ENCODE results near the gene ASXL3.

ASXL3 gene

DNA sequence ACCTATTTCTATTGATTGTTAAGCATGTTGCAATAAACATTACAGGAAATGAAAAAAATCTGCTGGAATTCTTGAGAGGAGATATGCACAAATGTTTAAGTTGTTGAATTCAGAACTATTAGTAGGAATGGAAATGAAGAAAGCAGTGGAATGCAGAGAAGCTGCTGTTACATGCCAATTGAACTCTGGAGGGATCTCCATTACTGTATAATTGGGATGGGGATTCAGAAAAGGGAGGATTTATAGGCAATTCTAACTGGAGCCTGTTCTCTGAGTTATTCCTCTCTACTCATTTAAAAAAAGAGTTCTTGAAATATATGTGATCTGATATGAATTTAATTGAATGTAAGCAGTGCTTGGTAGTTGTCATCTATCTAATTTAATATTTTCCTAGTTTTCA is 2.6 kb upstream of the ASXL3 start:
- Mint-ChIP-seq H3K36me3 (peaks cover 2% of the 10 kb centered on the region), H3K27ac (no peak overlapping the region), H3K4me3 (no peak overlapping the region), H3K4me1 (peaks cover 6% of the 10 kb centered on the region), H3K27me3 (no peaks in the 10 kb centered on the region), H3K9me3 (no peaks in the 10 kb centered on the region)
- CTCF ChIA-PET: no interaction called here
- no peak for DNase-seq

DNA sequence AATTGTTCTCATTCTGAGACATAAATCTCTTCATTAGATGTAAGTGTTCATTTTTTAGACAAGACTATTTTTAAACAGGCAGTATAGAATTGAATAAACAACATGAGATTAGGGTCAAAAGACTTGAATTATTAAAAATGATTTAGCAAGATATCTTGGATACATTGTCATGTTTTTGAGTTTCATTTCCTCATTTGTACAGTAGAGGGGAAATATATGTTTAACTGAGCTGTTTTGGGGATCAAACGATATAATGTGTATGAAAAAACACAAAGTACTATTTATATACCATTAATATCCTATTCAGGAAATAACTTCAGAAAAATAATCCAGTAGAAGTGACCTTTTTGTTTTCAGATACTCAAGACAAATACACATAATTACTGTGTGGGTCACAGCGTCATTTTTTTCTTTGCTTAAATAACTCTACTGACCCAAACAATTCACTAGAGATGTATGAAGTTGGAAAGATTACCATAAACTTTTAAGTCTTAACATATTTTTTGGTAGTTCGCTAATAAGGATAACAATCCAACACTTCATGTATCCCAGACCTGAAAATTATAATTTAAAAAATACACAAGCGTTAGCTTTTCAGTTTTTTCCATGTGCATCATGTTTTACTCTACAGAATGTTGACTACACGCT is 896 bp upstream of the ASXL3 start:
- Mint-ChIP-seq H3K27me3 (no peaks in the 10 kb centered on the region), H3K4me1 (peaks cover 6% of the 10 kb centered on the region), H3K36me3 (peaks cover 2% of the 10 kb centered on the region), H3K4me3 (peak overlapping the region; percentile 60), H3K27ac (no peak overlapping the region), H3K9me3 (no peaks in the 10 kb centered on the region)
- no peak for DNase-seq
- CTCF ChIA-PET: no interaction called here

DNA sequence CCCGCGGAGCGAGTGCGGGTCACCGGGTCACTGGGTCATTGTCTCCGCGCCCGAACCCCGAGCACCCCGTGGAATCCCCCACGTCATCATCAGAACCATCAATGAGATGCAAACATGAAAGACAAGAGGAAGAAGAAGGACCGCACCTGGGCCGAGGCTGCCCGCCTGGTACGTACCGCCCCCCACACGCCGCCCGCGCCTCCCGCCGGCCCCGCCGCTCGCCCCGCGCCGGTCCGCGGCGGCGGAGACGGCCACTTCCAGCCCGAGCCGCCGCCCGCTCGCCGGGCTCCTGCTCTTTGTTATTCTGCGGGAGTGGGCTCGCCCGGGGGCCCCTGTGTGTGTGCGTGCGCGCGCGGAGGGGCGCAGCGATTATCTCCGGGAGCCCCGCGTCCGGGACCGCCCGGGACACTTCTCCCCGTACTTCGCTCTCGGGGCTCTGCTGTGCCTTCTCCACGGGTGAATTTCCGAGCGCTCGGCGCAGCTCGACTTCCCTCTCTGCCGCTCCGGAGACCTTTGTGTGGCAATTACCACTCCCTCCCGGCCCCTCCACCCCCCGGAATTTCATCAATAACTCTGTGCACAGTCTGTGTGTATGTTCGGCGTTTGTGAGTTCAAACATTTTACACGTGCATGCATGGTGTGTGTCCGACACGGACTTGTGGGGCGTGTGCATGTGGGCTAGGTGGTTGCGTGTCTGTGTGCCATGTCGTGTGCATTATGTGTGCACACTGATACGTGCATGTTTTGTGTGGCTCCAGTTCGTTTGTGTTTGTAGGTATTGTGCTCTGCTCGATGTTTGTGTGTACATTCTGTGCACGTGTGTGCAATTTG is 714 bp downstream of the ASXL3 start:
- Mint-ChIP-seq H3K27me3 (no peaks in the 10 kb centered on the region), H3K4me3 (no peak overlapping the region), H3K4me1 (peaks cover 6% of the 10 kb centered on the region), H3K9me3 (no peaks in the 10 kb centered on the region), H3K27ac (no peak overlapping the region), H3K36me3 (peaks cover 2% of the 10 kb centered on the region)
- DNase-seq: no peak
- CTCF ChIA-PET: no interaction called here

DNA sequence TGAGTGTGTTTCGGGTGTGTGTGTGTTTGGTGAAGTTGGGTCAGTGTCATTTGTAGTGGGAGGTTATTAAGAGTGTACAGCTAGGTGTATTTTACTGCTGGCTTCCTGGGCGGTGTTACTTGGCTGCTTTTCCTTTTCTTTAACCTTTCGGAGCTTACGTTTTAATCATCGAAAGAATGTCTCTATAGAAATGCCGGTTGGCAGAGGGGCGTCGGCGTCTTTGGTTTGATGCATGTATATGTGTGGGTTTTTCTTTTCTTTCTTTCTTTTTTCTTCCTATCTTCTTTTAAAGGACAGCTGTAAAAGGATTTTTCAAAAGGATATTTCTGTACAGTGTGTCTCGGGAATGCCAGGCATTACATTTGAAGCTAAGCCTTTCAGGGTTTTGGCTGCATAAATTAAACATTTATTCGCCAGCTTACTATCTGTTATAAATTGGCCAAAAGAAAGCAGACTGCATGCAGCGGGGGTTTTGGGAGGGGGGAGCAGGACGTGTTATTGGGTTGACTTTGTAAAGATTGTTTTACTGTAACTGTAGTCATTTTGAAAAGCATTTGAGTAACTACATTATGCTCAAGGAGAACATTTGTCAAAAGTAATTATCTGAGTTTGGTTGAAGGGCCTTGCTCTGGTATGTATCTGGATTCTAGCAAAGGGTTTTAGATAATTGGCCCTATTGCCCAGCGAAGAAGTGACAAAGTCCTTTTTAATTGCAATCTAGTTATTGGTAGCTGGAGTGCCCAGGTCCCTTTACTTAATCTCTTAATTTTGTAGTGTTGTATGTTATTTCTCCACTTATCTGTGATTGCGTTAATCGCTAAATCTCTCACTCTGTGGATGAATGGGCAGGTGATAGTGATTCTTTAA is 1.6 kb downstream of the ASXL3 start:
- Mint-ChIP-seq H3K36me3 (peaks cover 2% of the 10 kb centered on the region), H3K9me3 (no peaks in the 10 kb centered on the region), H3K4me1 (peaks cover 6% of the 10 kb centered on the region), H3K4me3 (no peak overlapping the region), H3K27me3 (no peaks in the 10 kb centered on the region), H3K27ac (no peak overlapping the region)
- no peak for DNase-seq
- CTCF ChIA-PET: no interaction called here

DNA sequence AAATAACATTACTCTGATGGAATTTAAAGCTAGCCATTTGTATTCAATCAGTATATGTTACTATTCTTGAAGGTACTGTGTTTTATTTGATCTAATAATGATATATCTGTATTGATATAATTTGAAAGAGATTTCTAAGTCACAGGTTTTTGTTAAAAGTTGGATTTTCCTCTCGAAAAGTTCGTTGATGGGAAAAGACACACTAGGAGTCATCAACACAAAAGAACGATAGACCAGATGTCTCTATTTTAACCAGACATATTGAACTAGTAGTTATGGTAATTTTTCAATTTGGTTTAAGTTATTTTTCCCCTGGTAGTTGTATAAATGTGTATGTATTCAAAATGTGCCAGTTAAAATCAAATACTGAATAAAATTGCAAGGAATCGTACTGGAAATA is 2.5 kb downstream of the ASXL3 start:
- Mint-ChIP-seq H3K27me3 (no peaks in the 10 kb centered on the region), H3K9me3 (no peaks in the 10 kb centered on the region), H3K4me3 (no peak overlapping the region), H3K4me1 (peaks cover 6% of the 10 kb centered on the region), H3K27ac (no peak overlapping the region), H3K36me3 (peaks cover 2% of the 10 kb centered on the region)
- DNase-seq: no peak
- CTCF ChIA-PET: no interaction called here

DNA sequence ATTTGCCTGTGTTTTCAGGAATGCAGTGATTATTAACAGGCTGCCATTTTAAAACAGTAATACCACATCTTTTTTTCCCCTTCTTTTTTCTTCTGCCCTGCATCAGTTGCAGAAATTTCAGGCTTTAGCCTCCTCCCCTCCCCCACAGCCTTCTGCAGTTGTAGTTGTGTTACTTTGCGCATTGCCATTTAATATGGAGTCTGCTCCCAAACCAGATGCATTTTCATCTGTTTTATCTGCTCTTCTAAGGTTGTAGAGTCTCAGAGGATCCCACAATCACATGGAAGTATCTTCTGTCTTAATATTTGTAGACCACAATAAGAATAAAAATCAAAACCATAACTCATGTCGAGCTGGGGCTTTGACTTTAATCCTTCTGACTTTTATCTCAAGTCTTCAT is 3.8 kb downstream of the ASXL3 start:
- peaks cover 2% of the 10 kb centered on the region for H3K36me3 Mint-ChIP-seq

DNA sequence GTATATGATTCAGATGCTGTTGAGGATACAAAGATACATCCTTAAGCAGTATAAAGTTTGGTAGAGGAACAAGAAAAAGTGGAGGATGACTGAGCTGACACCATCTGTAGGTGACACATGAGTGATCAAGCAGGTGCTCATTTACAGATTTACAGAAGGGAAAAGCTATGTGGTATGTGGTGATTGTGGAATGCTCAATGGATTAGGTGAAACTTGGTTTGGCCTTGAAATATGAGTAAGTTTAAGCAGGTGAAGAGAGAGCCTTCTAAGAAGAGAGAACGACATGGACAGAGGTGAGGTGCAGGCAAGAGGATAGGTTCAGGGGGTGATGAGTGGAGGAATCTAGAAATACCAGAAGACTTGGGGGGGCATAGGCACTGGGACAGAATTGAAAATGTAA is 5.9 kb downstream of the ASXL3 start:
- CTCF ChIA-PET: no interaction called here
- no peaks in the 10 kb centered on the region for H3K9me3 Mint-ChIP-seq

More for the DNA sequence above, 3.8 kb downstream of the ASXL3 start:
- DNase-seq: no peak
- Mint-ChIP-seq H3K27ac (no peak overlapping the region), H3K4me3 (no peak overlapping the region), H3K27me3 (no peaks in the 10 kb centered on the region), H3K4me1 (peaks cover 6% of the 10 kb centered on the region), H3K9me3 (no peaks in the 10 kb centered on the region)
- CTCF ChIA-PET: no interaction called here

DNA sequence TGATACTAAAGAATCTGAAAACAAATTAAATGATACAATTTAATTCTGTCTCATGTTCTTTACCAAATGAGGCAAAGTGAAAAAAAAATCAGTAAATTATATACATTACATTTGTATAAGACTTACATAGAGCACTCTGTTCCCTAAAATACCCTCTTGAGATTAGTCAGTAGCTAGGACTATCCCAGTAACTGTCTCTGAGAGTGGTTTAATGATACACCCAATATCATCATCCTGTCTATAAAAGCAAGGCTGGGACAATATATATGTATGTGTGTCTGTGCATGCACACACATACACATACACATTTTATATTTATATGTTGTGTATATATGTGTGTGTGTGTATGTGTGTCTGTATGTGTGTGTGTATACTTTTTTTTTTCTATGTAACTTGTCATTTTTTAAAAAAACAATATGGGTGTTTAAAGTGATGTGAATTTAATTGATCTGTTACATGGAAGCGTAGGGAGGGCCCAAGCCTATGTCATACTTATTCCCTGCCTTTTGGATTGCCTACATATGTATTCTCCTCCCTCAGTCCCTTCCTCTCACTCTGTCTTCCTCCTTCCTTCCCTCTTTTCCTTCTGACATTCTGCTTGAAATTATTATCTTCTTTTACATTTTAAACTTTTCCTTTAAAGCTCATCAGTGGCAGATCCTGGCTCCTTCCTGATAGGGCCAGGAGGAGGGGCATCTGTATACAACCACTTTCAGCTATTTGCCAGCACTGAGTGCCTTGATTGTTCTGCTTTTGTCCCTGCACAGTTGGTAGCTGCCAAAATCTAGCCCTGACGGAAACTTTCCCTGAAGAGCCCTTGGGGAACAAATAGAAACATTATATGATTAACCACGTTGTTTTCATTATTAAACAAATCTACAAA is 6.8 kb downstream of the ASXL3 start:
- DNase-seq: no peak
- CTCF ChIA-PET: no interaction called here
- Mint-ChIP-seq H3K27me3 (no peaks in the 10 kb centered on the region), H3K4me3 (no peak overlapping the region), H3K36me3 (no peaks in the 10 kb centered on the region), H3K27ac (no peak overlapping the region), H3K4me1 (no peaks in the 10 kb centered on the region), H3K9me3 (no peaks in the 10 kb centered on the region)

More for the DNA sequence above, 5.9 kb downstream of the ASXL3 start:
- H3K4me3 Mint-ChIP-seq: no peak overlapping the region
- no peaks in the 10 kb centered on the region for H3K4me1 Mint-ChIP-seq
- H3K27ac Mint-ChIP-seq: no peak overlapping the region
- no peaks in the 10 kb centered on the region for H3K27me3 Mint-ChIP-seq
- no peak for DNase-seq
- H3K36me3 Mint-ChIP-seq: no peaks in the 10 kb centered on the region

DNA sequence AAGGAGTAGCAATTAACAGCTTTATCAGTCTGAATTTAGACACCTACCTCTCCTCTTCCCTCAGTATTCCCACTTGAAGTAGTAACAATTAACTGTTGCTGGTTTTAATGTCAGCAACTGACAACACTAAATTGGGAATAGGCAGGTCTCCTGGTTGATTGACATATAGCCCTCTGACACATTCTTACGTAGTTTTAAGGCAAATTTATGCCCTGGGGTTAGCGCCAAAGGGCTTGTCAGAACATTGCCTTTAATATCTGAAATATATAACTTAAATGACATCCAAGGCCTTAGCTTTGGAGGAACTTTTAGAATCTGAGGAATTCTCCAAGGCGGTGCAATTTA is 7.4 kb downstream of the ASXL3 start:
- H3K4me1 Mint-ChIP-seq: no peaks in the 10 kb centered on the region
- peaks cover 2% of the 10 kb centered on the region for H3K9me3 Mint-ChIP-seq
- CTCF ChIA-PET: no interaction called here
- H3K4me3 Mint-ChIP-seq: no peak overlapping the region
- H3K27me3 Mint-ChIP-seq: no peaks in the 10 kb centered on the region
- no peaks in the 10 kb centered on the region for H3K36me3 Mint-ChIP-seq
- DNase-seq: no peak
- H3K27ac Mint-ChIP-seq: no peak overlapping the region

DNA sequence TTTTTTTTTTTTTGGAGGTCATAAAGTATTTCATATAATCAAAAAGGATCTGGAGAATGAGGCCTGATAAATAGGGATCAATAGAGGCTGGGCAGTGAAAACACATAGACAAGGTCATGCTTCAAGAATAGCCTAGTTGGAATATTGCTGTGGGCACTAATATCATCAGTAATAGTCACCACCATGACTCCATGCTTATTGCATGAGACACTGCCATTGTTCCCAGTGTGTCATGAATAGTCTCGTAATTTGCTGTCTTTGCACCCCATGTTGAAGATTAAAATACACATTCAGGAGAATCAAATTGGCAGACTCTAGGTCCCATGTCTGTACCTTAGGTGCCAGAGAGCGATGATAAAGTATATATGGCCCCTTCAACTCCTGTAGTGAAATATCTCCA is 10.3 kb downstream of the ASXL3 start:
- no peaks in the 10 kb centered on the region for H3K4me1 Mint-ChIP-seq
- CTCF ChIA-PET: no interaction called here
- H3K36me3 Mint-ChIP-seq: no peaks in the 10 kb centered on the region
- peaks cover 2% of the 10 kb centered on the region for H3K9me3 Mint-ChIP-seq
- no peak overlapping the region for H3K4me3 Mint-ChIP-seq
- no peak for DNase-seq
- H3K27me3 Mint-ChIP-seq: no peaks in the 10 kb centered on the region
- no peak overlapping the region for H3K27ac Mint-ChIP-seq

DNA sequence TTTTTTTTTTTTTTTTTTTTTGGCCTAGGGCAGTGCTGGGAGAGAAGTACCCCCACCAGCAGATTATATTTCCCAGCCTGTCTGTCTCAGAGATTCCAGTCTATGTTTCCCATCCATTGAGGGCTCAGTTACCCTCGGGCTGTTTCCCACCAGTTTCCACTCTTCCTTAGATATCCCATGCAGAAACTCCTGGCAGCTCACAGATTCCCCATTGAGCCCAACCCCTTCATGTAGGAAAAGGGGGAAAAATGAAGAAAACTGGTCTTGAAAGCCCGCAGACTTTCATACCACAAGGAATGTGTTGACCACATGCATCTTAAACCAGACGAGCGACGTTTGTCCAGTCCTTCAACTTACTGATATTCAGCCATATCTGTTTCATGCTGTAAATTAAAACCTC is 15.2 kb downstream of the ASXL3 start:
- Mint-ChIP-seq H3K27ac (no peak overlapping the region), H3K4me3 (no peak overlapping the region), H3K36me3 (no peaks in the 10 kb centered on the region), H3K27me3 (no peaks in the 10 kb centered on the region), H3K9me3 (peaks cover 2% of the 10 kb centered on the region), H3K4me1 (no peaks in the 10 kb centered on the region)
- no peak for DNase-seq
- CTCF ChIA-PET: no interaction called here

DNA sequence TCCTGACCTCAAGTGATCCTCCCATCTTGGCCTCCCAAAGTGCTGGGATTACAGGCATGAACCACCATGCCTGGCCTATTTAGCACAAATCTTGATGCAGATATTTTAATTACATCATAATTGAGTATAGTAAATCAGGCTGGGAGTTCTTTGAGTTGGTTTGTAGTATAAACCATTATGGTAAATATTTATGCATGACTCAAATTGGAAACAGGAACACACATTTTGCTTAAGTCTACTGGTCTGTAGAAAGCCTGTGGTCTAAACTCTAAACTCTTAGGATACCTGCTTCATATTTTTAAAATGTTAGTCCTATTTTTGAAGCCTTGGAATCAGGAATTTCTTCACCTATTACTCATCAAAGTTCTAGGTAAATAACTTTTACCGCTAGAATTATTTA is 16.8 kb downstream of the ASXL3 start:
- H3K27me3 Mint-ChIP-seq: no peaks in the 10 kb centered on the region
- peaks cover 2% of the 10 kb centered on the region for H3K9me3 Mint-ChIP-seq
- H3K27ac Mint-ChIP-seq: no peak overlapping the region
- CTCF ChIA-PET: no interaction called here
- H3K36me3 Mint-ChIP-seq: no peaks in the 10 kb centered on the region
- H3K4me1 Mint-ChIP-seq: no peaks in the 10 kb centered on the region
- no peak overlapping the region for H3K4me3 Mint-ChIP-seq
- DNase-seq: no peak

DNA sequence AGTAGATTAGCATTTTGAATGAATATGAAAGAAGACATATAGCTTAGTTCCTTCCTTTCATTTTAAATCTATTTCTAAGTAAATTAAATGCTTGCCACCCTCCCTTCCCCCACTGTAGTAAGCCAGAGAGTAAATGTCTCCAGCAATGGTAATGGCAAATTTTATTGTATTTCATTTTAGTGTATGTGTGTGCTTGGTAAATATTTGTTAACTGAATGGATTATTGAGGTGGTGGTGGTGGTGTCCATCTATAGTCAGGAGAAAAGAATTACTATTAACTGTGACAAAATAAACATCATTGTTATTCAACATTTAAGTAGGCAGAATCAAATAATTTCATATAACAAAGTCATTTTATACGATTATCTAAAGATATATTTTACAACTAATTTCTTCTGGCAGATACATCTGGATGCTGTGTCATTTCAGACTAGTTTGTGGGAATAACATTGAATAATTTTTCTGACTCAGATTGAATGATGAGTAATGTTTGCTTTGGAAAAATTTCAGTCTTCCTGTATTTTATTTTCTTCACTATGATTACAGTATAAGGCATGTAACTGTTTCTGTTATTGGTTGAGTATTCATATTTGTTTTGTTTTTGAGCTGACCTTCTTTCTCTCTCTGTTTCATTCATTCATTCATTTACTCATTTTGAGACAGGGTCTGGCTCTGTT is 18.3 kb downstream of the ASXL3 start:
- Mint-ChIP-seq H3K36me3 (no peaks in the 10 kb centered on the region), H3K9me3 (no peaks in the 10 kb centered on the region), H3K4me3 (no peak overlapping the region), H3K27ac (no peak overlapping the region), H3K27me3 (no peaks in the 10 kb centered on the region), H3K4me1 (no peaks in the 10 kb centered on the region)
- no peak for DNase-seq
- CTCF ChIA-PET: no interaction called here

DNA sequence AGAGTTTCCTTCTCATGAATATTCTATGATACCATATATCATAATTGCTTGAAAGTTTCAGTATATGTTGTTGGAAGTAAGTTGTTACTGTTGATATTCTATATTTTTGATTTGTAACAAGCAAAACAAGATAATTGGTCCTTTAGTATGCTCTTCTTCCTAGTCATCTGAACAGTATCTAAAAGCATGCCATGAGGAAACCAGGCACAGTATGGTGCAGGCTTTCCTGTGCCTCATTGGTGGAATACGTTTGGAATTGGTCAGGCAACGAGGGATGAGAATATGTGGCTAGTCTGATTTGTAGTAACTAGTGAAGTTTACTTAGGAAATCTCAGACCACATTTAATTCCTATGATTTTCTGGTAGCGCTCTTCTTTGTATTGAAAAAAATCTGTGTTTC is 22.8 kb downstream of the ASXL3 start:
- H3K4me3 Mint-ChIP-seq: no peak overlapping the region
- H3K36me3 Mint-ChIP-seq: no peaks in the 10 kb centered on the region
- no peak overlapping the region for H3K27ac Mint-ChIP-seq
- CTCF ChIA-PET: no interaction called here
- H3K27me3 Mint-ChIP-seq: no peaks in the 10 kb centered on the region
- no peaks in the 10 kb centered on the region for H3K4me1 Mint-ChIP-seq
- no peak for DNase-seq
- H3K9me3 Mint-ChIP-seq: peaks cover 2% of the 10 kb centered on the region

All from activated naive CD4-positive, alpha-beta T cell treated with anti-CD3 and anti-CD28 coated beads, Interleukin-2, amount 10 ng/mL, durations not matched to agents 7 days and 5 days (primary cell).